Glutamatergic neuron (in vitro differentiated cells): ENCODE measurements around the gene MS4A8. TPM values are rescaled to one million over a fixed set of nuclear protein-coding genes. Genes with fewer than 3 reads are reported as not detected.

Experiments used
- DNase-seq: peaks from one replicate; pipeline ENCODE4 v3.0.0; 2022
- H3K27ac Mint-ChIP-seq: one replicate; pipeline ENCODE4 v1.8.0; 2020; ENCODE audit warnings: mild to moderate bottlenecking, mixed read lengths, inconsistent platforms; ENCODE audit not compliant: unreplicated experiment
- H3K27me3 Mint-ChIP-seq: one replicate; pipeline ENCODE4 v1.8.0; 2020; ENCODE audit warnings: mild to moderate bottlenecking, moderate library complexity, mixed read lengths, inconsistent platforms; ENCODE audit not compliant: unreplicated experiment
- H3K36me3 Mint-ChIP-seq: one replicate; pipeline ENCODE4 v1.8.0; 2020; ENCODE audit warnings: mild to moderate bottlenecking, mixed read lengths, inconsistent platforms; ENCODE audit not compliant: unreplicated experiment
- H3K4me1 Mint-ChIP-seq: one replicate; pipeline ENCODE4 v1.8.0; 2020; ENCODE audit warnings: mild to moderate bottlenecking, low read depth, mixed read lengths, inconsistent platforms; ENCODE audit not compliant: unreplicated experiment
- H3K4me3 Mint-ChIP-seq: one replicate; pipeline ENCODE4 v1.8.0; 2020; ENCODE audit warnings: mild to moderate bottlenecking, mixed read lengths, inconsistent platforms; ENCODE audit not compliant: unreplicated experiment
- H3K9me3 Mint-ChIP-seq: one replicate; pipeline ENCODE4 v1.8.0; 2020; ENCODE audit warnings: mild to moderate bottlenecking, moderate library complexity, mixed read lengths, inconsistent platforms; ENCODE audit not compliant: unreplicated experiment
- total RNA-seq: library from RNA; stranded (reverse); fragmentation: NEBNext Ultra II Directional; extraction: Animal tissue kit (Norgen Biotek cat#: 25700); gene quantifications from one replicate; pipeline ENCODE4 v1.2.1, GENCODE V29; 2021; ENCODE audit not compliant: unreplicated experiment
- TF ChIP-seq, protein P1 (sequence below): fragments of 200-600 bp; sonication (generic); IDR thresholded peaks from one replicate; pipeline ENCODE4 v1.5.0; 2021; ENCODE audit not compliant: partially characterized antibody, unreplicated experiment

Gene MS4A8
- total RNA-seq, 1 donor from 2014 or later, result not detected

DNA sequence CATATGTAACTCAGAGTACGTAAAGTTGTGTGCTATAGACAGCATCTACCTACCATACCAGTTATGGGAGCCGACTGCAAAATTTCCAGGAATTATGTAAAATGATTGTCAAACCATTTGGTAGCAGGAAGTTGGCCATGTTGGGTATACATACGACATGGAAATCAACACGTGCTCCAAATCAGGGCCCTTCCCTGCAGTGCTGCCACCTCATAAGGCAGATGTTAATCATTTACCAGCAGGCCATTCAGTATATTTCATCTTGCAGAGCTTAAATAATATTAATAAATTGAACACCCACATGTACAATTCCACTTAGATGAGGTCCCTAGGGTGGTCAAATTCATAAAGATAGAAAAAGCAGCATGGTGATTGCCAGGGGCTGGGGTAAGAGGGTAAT is 34.9 kb downstream of the MS4A8 start:
- H3K36me3 Mint-ChIP-seq, result no peaks in the 10 kb centered on the region
- no peaks in the 10 kb centered on the region for H3K27me3 Mint-ChIP-seq
- H3K27ac Mint-ChIP-seq, result no peak overlapping the region
- H3K9me3 Mint-ChIP-seq, result peaks cover 2% of the 10 kb centered on the region
- TF ChIP-seq, protein P1, sequence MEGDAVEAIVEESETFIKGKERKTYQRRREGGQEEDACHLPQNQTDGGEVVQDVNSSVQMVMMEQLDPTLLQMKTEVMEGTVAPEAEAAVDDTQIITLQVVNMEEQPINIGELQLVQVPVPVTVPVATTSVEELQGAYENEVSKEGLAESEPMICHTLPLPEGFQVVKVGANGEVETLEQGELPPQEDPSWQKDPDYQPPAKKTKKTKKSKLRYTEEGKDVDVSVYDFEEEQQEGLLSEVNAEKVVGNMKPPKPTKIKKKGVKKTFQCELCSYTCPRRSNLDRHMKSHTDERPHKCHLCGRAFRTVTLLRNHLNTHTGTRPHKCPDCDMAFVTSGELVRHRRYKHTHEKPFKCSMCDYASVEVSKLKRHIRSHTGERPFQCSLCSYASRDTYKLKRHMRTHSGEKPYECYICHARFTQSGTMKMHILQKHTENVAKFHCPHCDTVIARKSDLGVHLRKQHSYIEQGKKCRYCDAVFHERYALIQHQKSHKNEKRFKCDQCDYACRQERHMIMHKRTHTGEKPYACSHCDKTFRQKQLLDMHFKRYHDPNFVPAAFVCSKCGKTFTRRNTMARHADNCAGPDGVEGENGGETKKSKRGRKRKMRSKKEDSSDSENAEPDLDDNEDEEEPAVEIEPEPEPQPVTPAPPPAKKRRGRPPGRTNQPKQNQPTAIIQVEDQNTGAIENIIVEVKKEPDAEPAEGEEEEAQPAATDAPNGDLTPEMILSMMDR, result no peak
- no peaks in the 10 kb centered on the region for H3K4me1 Mint-ChIP-seq
- H3K4me3 Mint-ChIP-seq, result no peak overlapping the region
- DNase-seq, result no peak

DNA sequence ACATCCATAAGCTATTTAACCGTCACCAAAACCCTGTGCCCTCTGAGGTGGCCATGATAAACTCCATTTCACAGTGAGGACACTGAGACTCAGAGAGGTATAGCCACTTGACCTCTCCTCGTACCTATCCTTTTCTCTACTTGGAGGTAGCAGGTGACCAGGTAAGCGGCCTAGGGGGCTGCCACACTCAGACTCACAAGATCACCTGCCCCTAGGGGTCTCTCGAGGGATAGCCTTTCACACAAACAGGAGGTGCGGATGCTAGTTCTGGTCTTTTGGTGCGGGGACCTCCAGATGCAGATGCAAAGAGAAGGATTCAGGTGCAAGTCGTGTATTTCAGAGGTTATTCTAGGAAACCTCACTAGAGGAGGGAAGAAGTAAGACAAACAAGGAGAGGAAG is 39.7 kb downstream of the MS4A8 start:
- H3K36me3 Mint-ChIP-seq, result peaks cover 4% of the 10 kb centered on the region
- H3K4me3 Mint-ChIP-seq, result no peak overlapping the region
- H3K27me3 Mint-ChIP-seq, result peaks cover 2% of the 10 kb centered on the region
- H3K27ac Mint-ChIP-seq, result no peak overlapping the region
- H3K4me1 Mint-ChIP-seq, result no peaks in the 10 kb centered on the region
- peaks cover 4% of the 10 kb centered on the region for H3K9me3 Mint-ChIP-seq
- TF ChIP-seq, protein P1, result no peak
- DNase-seq, result no peak

DNA sequence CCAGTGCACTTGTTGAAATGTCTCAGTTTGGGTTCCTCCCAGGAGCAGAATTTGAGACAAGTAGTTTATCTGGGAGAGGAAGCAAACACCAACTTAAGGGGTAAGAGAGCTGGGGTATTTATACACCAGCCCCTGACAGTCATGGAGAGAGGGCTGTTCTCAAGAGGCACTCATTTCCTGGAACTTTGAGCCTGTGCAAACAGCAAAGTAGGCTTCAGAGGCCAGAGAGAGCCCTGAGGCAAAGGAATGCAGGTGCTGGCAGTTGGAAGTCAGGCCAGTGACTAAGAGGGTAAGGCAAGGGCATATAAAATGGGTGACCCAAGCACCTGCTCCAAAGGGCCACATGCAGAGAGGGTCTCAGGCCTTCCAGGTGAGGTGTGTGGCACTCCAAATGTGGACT is 41.2 kb downstream of the MS4A8 start:
- TF ChIP-seq, protein P1, result no peak
- peaks cover 6% of the 10 kb centered on the region for H3K9me3 Mint-ChIP-seq
- no peaks in the 10 kb centered on the region for H3K4me1 Mint-ChIP-seq
- no peak for DNase-seq
- H3K36me3 Mint-ChIP-seq, result peaks cover 5% of the 10 kb centered on the region
- peaks cover 2% of the 10 kb centered on the region for H3K27me3 Mint-ChIP-seq
- H3K27ac Mint-ChIP-seq, result no peak overlapping the region
- H3K4me3 Mint-ChIP-seq, result no peak overlapping the region

DNA sequence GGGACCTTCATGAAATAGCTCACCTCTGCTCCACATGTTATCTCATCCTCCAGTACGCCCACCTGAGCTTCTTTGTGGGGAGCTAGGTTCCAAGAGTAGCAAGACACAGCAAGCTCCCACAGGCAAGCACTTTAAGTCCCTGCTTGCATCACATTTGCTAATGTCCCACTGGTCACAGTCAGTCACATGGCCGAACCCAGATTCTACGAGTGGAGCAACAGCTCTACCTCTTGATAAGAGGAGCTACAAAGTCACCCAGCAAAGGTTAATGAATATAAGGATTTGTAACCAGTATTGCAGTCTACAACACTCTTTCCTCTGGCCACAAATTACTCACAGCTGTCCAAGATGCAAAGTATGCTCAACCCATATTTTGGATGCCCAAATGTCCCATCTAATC is 42.0 kb downstream of the MS4A8 start:
- DNase-seq, result no peak
- Mint-ChIP-seq H3K27ac (no peak overlapping the region), H3K27me3 (peaks cover 2% of the 10 kb centered on the region), H3K36me3 (peaks cover 5% of the 10 kb centered on the region), H3K4me1 (no peaks in the 10 kb centered on the region), H3K9me3 (peaks cover 7% of the 10 kb centered on the region), H3K4me3 (no peak overlapping the region)
- TF ChIP-seq, protein P1, result no peak

DNA sequence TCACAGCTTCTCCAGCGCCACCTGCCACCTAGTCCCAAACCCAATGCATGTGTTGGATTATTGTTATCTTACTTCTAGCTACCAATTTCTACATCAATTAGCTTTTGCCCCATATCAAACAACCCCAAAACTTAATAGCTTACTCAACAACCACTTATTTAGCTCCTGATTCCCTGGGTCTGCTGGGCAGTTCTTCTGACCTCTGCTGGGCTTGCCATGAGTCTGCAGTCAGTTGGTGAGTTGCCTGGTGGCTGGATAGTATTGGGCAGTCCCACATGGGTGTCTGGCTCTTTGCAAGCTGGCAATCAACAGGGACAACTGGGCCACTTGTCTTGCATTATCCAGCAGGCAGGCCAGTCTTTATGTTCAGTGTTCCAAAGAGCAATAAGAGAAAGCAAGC is 43.6 kb downstream of the MS4A8 start:
- H3K27me3 Mint-ChIP-seq, result peaks cover 2% of the 10 kb centered on the region
- H3K4me3 Mint-ChIP-seq, result no peak overlapping the region

More for the DNA sequence above, 43.6 kb downstream of the MS4A8 start:
- no peak for DNase-seq
- Mint-ChIP-seq H3K27ac (no peak overlapping the region), H3K36me3 (peaks cover 5% of the 10 kb centered on the region), H3K9me3 (peaks cover 10% of the 10 kb centered on the region), H3K4me1 (no peaks in the 10 kb centered on the region)
- TF ChIP-seq, protein P1, result no peak
